Fibroblast of lung (primary cell): Measurements from ENCODE around the gene TFCP2.

Experiments used
- EZH2 ChIP-seq: IDR thresholded peaks from 2 replicates; pipeline ENCODE4 v1.5.1; 2012; ENCODE audit warnings: low read length, control low read depth, mild to moderate bottlenecking; ENCODE audit errors: missing control alignments
- TF ChIP-seq, protein P1 (sequence below), 2 donors: IDR thresholded peaks in 1 of 2; conservative IDR thresholded peaks in 1 of 2; 1 replicate in 1 of 2; 2 replicates in 1 of 2; pipeline ENCODE4 v1.5.1; 2011 to 2012; ENCODE audit warnings: low read length in 2 of 2, control low read depth in 1 of 2, inconsistent platforms in 1 of 2, low read depth in 1 of 2, mild to moderate bottlenecking in 1 of 2

DNA sequence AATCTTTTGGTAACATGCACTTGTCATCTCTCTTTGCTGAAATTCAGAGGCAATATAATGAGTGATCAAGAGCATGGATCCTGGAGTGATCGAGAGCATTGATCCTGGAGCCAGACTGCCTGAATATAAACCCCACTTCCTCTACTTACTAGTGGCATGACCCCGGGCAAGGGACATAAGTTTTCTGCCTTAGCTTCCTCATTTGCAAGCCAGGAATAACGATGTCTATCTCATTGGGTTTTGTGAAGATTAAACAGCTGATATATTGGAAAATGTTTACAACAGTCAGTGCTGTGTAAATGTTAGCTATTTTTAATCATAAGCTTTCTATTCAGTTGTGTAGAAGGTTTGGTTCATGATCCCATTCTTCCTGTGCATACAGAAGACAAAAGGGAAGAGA lies 87.2 kb downstream of the TFCP2 start:
- TF ChIP-seq, protein P1, sequence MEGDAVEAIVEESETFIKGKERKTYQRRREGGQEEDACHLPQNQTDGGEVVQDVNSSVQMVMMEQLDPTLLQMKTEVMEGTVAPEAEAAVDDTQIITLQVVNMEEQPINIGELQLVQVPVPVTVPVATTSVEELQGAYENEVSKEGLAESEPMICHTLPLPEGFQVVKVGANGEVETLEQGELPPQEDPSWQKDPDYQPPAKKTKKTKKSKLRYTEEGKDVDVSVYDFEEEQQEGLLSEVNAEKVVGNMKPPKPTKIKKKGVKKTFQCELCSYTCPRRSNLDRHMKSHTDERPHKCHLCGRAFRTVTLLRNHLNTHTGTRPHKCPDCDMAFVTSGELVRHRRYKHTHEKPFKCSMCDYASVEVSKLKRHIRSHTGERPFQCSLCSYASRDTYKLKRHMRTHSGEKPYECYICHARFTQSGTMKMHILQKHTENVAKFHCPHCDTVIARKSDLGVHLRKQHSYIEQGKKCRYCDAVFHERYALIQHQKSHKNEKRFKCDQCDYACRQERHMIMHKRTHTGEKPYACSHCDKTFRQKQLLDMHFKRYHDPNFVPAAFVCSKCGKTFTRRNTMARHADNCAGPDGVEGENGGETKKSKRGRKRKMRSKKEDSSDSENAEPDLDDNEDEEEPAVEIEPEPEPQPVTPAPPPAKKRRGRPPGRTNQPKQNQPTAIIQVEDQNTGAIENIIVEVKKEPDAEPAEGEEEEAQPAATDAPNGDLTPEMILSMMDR (conservative IDR thresholded peaks at IDR 0.05 in 1 of 2, IDR thresholded peaks at IDR 0.05 in 1 of 2; ENCODE audit: low read depth in 1 of 2, low read length in 2 of 2), result no peak
- no peak for TF ChIP-seq EZH2
